Astrocyte of the spinal cord (primary cell): ENCODE results near the gene TRUB1.

ENCODE experiments used
- DNase-seq: peaks from one replicate; pipeline ENCODE4 v3.0.0; 2011; ENCODE audit warnings: low read depth, low spot score
- H3K4me3 ChIP-seq: 2 replicates; pipeline ENCODE4 v1.5.1; 2011; ENCODE audit warnings: low read depth, mild to moderate bottlenecking, low read length, moderate library complexity
- in situ Hi-C: cut with HindIII; loops from 2 replicates; pipeline ENCODE4 v1.10.0; 2017; ENCODE audit warnings: low sequenced_read_pairs
- TF ChIP-seq, protein P1 (sequence below): IDR thresholded peaks from 2 replicates; pipeline ENCODE4 v1.5.1; 2012; ENCODE audit warnings: low read depth, mild to moderate bottlenecking, low read length, inconsistent platforms

Gene TRUB1

DNA sequence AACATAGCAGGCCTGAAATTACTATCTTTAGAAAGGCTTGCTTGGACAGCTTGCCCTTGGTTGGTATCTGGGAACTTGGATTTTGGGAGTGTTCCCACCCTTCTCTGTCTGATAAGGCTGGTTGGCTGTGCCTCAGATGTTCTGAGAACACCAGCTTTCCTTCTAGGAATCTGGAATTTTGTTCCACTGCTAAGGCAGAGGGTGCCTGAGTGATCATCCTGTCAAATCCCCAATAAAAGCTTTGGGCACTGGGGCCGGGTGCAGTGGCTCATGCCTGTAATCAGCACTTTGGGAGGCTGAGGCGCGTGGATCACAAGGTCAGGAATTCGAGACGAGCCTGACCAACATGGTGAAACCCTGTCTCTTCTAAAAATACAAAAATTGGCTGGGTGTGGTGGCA is 5.0 kb downstream of the TRUB1 start:
- TF ChIP-seq, protein P1, sequence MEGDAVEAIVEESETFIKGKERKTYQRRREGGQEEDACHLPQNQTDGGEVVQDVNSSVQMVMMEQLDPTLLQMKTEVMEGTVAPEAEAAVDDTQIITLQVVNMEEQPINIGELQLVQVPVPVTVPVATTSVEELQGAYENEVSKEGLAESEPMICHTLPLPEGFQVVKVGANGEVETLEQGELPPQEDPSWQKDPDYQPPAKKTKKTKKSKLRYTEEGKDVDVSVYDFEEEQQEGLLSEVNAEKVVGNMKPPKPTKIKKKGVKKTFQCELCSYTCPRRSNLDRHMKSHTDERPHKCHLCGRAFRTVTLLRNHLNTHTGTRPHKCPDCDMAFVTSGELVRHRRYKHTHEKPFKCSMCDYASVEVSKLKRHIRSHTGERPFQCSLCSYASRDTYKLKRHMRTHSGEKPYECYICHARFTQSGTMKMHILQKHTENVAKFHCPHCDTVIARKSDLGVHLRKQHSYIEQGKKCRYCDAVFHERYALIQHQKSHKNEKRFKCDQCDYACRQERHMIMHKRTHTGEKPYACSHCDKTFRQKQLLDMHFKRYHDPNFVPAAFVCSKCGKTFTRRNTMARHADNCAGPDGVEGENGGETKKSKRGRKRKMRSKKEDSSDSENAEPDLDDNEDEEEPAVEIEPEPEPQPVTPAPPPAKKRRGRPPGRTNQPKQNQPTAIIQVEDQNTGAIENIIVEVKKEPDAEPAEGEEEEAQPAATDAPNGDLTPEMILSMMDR, result no peak
- no peak overlapping the region for H3K4me3 ChIP-seq
- DNase-seq, result no peak
- in situ Hi-C loops, result no loop called here

DNA sequence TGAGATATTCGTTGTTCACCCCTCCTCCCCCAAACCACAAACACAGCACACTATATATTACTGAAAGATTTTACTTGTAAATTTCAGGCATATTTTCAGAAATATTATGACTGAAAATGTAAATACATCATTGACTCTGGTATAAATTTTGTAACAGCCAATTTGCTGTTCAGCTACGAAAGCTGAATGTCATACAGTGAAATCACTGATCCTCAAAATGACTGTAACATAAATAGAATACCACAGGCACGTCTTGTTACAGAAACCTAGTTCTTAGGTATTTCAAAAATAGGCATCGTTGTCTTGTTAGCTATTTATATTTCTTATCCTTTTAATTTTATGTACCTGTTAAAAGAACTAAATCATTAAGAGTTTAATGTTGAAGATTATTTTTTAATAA is 15.1 kb downstream of the TRUB1 start:
- in situ Hi-C loops, result no loop called here

DNA sequence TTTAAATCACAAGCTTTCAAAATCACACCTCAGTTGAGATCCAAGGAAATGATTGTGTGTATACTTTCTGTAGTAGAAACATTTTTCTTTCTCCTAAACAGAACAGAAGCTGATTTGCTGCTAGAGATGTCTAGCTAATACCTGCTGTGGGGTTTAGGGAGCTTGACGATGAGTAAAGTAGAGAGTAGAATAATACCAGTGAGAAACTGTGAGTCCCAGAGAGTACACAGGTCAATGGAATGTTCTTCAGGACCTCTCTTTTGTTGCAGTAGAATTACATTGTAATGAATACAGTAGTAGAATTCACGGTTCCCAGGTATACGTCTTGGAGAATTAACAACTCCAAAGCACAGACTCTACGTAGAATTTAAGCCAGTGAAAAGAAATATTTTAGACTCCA is 18.0 kb downstream of the TRUB1 start:
- TF ChIP-seq, protein P1, result no peak
- H3K4me3 ChIP-seq, result no peak overlapping the region
- in situ Hi-C loops, result no loop called here
- no peak for DNase-seq

More for the DNA sequence above, 15.1 kb downstream of the TRUB1 start:
- no peak overlapping the region for H3K4me3 ChIP-seq
- TF ChIP-seq, protein P1, result no peak
- DNase-seq, result no peak

DNA sequence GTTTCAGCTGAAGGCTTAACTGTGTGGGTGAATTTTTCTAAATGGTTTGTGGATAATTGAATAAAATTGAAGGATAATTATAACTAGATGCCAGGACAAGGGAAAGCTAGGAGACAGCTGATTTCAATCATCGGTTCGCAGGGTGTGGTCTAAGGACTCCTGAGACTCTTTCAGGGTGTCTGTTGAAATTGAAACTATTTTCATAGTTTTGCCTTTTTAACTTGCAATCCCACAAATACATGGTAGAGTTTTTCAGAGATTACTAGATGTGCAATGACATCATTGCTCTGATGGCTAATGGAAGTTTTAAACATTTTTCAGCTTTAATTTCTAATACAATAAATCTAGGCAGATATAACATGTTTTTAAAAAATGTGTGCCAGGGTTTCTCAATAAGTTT is 18.5 kb downstream of the TRUB1 start:
- no peak for DNase-seq
- in situ Hi-C loops, result no loop called here
- no peak overlapping the region for H3K4me3 ChIP-seq
- TF ChIP-seq, protein P1, result no peak

DNA sequence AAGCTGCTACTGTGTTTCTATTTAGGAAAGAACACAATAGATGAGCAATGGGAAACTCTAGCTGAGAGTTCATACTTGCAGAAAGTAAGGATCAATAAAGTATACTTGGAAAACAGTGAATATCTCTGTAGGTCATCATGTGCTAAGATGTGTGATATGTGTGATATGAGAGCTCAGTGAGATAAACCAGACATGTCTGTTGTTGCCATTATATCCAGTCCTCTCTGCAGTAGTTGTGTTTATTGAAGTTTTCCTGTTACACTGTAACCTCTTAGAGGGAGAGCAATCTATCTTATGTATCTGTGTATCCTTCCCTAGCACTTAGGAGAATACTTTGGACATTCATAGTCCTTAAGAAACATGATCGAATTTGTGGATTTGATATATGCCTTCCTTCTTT is 19.1 kb downstream of the TRUB1 start:
- TF ChIP-seq, protein P1, result no peak
- no peak for DNase-seq
- in situ Hi-C loops, result no loop called here
- H3K4me3 ChIP-seq, result no peak overlapping the region

DNA sequence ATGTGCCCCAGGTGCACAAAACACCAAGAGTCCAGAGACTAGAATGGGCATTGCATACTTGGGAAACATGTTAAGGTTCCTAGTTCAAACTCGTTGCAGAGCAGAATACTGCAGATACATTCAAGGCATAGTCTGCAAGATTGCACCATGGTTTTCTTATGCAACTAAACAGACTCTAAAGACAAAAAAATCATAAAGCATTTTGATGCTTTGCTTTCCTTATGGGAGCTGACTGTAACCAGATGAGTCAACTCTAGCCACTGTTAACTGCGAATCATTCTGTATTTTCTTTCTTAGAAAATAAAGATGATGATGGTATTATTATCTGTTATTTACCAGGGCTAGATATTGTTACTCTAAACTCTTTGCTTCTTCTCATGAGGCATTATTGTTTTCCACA is 19.7 kb downstream of the TRUB1 start:
- no peak overlapping the region for H3K4me3 ChIP-seq
- TF ChIP-seq, protein P1, result no peak
- in situ Hi-C loops, result no loop called here
- no peak for DNase-seq

DNA sequence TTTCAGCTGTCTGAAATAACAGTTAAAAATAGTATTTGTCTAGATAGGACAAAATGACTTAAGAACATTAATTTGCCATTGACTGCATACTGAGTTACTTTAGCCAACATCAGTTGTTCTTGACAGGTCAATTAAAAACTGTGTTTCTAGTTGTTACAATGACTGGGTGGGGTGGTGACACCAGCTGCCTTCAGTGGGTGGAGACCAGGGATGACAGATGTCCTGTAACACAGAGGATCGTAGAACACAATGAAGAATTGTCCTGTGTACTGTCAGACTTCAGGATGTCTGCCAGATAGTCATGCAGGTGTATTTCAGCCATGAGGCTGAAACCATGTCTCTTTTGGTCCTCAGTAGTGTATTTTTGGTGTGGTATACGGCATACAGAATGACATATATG is 24.4 kb downstream of the TRUB1 start:
- in situ Hi-C loops, result no loop called here
- H3K4me3 ChIP-seq, result no peak overlapping the region
- DNase-seq, result no peak
- TF ChIP-seq, protein P1, result no peak
